Measurements from ENCODE around the gene ATP11A.

The ATP11A gene

DNA sequence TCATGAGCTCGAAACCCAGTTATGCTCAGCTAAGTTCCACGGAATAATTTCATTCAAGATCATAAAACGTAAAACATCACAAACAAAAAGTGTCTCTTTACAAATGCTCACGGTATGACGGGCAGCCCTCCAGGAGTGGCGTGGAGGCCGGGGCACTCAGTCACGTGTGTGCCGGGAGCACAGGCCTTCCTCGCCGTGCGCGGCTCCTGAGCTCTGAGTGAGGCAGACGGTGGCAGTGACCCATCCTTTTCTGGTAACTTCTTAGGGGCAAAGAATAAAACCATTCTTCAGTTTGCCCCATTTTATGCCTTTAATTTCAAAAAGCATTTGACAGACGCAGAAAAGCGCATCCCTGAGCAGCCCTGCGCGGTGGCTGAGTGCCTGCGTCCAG, 72.8 kb downstream of the ATP11A start:
- DNase-seq, result no peak

DNA sequence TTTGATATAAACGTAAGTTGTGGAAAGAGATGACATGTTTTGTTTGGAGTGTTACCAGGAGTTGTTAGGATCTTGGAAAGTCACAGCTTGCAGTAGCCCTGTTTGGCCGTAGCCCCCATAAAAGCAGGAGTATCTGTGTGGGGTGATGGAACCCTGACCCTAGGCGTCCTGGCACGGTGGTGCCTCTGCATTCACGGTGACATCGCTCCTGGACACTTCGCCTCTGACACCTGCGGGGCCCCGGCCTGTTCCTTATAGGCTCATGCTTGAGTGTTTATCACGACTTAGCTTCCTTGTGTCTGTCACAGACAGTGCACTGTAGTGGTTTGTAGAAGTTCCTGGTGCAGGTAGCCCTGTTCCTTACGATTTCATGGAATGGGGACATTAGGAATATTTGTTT, 74.2 kb downstream of the ATP11A start:
- no peak for DNase-seq

DNA sequence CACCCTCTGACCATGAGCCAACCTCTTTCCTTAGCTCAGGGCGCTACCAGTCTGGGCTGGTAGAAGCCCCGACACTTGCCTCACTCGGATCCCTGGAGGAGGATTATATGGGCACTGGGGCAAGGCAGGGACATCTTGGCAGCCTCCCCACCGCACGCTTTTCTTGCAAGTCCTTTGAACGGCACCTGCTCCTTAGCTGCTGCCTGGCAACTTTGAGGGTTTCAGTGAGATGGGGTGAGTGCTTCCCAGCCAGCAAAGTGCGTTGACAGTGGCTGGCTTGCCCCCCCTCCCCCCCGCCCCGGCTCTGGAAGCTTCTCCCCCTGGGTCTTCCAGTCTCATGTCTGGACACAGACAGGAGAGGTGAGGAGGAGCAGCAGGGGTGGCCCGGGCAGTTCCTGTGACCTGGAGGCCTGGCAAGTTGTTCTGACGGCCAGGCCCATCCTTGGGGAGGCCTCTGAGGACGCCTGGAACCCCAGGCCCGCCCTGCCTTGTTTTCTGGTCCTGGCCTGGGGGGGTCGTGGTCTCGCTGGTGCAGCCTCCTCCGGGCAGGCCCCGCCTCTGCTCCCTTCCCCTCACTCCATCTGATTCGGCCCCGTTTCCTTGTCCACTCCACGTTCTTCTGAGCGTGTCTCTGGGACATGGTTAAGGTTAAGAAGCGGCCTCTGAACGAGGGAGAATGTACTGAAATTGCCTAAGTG, 75.2 kb downstream of the ATP11A start:
- no peak for DNase-seq

DNA sequence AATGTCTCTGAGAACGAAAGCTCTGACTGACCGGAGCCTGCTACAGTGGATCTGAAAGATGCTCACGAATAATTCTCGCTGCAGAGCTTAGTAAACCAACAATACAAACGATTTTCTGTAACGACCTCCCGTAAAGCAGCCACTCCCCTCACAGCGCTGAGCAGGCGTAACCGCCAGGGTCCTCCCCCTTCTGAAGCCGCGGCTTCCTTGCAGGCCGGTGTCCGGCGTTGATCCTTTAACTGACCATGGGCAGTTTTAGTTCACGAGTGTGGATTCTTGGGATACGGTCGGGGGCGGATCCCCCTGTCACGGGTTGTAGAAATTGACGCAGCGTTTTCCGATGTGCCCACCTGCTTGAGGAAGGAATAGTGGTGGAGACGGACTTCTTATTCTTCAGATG, 75.9 kb downstream of the ATP11A start:
- DNase-seq, result no peak

DNA sequence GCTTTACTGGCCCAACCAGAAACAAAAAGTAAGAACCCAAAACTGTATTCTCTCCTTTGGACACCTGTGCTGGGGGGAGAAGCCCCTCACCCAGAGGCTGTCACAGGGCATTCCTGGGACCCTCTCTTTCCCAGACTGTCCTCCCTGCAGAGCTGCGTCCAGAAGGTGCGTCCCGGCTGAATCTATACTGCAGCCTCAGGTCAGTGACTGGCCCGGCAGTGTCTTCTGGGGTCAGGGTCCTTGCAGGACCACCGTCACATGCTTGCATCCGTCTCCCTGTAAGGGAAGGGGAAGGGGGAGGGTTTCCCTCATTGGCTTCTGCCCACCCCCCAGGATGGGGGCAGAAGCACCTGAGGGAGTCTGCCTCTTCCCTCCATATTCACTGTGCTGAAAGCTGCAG, 76.5 kb downstream of the ATP11A start:
- no peak for DNase-seq

DNA sequence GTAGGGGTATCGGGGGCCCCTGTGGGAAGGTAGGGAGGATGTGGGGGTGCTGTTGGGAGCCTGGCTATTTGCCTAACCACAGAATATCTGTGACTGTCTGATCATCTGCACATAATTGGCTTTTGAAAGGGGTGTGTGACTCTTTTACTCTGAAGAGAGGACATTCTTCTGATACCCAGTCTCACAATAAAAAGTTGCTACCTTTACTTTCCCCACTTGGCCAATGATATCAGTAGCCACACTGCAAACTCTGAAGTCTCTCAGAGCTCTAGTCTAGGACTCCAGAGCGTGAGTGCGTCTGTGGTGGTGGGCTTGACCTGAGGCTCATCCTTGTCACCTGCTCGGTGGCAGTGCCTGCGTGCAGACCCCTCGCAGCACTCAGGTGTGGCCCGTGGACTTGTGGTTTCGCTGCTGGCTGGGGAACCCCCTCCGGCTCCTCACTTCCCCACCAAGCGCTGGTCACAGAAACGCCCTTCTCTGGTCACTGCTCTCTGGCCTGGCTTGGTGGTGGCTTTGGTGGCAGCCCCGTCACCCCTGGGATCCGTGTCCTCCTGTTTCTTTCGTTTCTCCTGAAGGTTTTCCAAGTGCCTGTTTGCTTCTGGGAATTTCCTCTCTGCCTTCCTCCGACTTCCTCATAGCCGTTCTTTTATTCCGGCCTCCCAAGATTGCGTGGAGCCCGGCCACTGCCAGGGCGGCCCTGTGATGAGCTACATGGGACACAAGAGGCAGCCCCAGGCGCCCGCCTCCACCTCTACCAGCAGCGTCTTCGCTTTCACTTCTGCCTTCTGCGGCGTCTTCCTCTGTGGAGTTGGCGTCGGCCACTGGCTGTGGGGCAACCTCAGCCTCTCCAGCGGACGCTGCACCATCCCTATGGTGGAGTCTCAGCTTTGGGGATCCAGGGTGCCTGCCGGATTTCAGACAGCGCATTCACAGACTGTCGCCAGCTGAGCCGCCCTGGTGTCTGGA, 78.0 kb downstream of the ATP11A start:
- DNase-seq, result no peak

DNA sequence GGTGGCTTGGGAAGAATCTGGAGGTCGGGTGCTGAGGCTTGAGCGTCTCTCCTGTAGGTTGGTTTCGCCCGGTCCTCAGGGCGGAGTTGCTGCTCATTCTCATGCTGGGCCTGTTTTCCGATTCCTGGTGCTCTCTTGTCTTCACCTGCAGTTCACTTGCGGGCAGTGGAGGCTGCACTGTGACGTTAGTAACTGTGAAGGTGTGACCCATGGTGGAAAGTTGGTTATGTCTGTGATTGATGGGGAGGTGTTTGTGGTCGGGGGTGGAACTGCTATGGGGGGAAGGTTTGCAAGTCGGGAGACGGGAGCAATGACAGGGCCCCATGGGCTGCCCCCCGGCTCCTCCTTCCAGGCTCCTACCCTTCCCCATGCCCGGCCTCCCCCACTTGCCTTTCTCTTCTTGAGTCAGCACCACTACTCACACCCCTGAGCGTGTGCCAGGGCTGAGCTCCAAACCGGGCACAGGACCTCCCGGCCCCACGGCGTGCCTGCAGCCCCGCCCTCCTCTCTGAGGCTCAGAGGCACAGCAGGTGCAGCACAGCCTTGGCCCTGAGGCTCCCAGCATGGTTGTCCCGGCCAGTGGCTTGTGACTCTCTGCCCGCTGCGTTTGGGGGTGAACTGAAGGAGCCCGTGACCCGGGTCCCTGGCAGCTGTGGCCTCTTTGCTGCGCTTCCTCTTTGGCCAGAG, 79.1 kb downstream of the ATP11A start:
- DNase-seq, result no peak

DNA sequence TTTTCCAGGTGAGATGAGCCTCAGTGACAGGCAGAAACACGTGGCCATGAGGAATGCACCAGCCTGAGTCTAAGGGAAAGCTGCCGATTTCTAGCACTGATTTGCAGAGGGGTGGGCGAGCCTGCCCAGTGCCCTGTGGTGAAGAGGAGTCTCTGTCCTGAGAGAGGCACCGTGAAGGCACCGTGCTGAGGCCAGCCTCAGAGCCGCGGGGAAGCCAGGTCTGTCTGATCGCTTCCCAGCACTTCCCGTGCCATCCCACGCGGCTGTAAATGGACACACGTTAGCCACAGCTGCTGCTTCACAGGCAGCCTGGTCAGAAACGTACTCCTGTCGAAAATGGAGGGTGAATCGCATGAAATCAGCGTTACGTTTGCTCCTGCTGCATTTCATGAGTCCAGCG, 79.8 kb downstream of the ATP11A start:
- DNase-seq, result no peak

DNA sequence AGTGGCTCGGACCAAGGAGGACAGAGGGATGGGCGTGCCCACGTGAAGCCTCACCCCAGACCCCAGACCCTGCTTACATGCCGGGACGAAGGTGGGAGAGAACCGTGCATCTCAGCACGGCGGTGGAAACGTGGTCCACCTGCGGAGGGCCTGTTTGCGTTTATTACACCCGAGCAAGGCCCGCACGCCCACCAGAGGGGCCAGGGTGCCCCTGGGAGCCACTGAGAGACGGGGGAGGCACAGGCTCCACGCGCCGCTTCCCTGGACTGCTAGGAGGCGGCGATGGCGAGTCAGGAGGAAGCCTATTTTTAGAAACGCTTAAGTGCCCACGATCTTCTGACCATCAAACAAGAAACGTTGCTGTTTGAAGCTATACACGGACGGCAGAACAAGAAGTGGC, 80.7 kb downstream of the ATP11A start:
- DNase-seq, result no peak

DNA sequence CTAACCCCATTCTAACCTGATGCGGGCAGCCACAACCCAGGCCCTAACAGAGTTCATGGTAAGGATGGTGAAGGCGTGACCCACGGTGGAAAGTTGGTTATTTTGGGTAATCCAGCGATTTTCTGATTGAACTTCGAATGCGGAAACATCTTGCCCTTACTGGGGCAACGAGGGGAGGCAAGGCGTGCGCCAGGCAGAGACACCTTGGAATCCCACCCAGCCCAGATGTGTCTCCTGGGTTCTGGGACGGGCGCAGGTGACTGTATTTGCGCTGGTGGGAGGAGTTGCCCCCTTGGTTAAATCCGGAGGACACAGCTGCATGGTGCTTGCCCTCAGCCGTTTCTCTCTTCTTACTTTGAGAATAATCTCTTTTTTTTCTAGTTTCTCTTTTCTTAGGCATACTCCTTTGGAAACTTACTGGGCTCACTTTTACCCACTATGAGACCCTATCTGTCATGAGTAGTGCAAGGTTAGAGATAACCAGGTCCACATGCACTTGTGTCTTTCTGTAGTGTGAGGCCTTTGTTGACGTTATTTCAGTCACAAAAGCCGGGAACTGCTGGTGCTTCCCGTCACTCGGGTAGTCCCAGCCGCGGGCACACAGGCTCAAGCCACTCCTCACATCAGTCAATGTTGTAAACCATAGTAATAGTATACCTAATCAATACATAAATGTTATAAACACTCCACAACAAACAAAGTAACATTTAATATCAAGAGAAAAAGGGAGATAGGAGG, 81.5 kb downstream of the ATP11A start:
- no peak for DNase-seq

DNA sequence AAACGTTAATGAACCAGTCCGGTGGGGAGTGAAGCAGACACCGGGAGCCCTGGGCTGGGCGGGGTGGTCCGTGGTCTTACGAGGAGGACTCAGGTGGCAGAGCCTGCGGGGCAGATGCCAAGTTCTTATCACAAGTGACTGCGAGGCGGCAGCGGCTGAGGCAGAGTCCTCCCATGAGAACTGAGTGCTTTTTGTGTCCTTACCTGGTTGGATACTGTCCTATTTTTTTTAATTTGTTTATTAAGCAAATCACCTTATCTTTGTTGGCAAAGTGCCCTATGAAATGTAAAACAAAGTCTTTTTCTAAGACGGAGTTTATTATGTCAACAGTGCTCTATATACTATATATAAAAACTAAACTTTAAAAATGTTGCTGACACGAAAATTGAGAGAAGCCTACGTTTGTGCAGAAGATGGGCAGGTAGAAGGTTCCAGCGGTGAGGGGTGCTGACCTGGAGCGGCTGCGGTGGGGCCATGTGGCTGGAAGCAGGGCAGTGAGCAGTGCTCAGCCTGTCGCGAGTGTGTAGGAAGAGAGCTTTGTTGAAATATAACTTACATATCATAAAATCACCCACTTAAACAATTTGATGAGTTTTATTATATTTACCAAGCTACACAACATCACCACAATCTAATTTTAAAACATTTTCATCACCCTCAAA, 82.2 kb downstream of the ATP11A start:
- DNase-seq, result no peak

DNA sequence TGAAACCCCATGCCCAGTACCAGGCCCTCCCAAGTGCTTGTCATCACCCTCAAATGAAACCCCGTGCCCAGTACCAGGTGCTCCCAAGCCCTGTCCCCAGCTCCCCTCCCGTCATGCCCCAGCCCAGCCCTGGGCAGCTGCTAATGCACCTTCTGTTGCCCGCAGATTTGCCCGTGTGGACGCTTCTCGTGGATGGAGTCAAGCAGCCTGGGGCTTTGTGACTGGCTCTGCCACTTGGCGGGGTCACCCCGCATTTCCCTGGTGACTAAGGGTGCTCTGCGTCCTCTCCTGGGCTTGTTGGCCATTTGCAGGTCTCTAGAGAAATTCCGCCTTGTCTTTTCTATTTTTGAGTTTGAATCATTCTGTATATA, 82.7 kb downstream of the ATP11A start:
- DNase-seq, result no peak

DNA sequence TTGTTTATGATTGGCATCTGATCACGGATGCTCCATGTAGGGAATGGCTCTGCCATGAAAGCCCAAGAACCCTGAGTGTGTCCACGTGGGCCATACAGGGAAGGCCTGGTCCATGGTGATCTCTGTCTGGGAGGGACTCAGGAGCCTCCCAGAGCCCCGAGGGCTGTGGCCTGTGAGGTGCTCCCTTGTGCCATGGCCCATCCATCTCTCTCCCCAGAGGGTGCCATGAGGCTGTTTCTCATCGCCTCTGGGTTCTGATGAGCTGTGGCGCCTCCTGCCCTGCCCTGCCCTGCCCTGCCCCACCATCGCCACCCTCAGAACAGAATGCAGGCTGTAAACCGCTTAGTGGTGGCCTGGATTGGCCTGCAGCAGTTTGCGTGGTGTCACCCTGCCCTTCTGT, 83.1 kb downstream of the ATP11A start:
- DNase-seq, result no peak

DNA sequence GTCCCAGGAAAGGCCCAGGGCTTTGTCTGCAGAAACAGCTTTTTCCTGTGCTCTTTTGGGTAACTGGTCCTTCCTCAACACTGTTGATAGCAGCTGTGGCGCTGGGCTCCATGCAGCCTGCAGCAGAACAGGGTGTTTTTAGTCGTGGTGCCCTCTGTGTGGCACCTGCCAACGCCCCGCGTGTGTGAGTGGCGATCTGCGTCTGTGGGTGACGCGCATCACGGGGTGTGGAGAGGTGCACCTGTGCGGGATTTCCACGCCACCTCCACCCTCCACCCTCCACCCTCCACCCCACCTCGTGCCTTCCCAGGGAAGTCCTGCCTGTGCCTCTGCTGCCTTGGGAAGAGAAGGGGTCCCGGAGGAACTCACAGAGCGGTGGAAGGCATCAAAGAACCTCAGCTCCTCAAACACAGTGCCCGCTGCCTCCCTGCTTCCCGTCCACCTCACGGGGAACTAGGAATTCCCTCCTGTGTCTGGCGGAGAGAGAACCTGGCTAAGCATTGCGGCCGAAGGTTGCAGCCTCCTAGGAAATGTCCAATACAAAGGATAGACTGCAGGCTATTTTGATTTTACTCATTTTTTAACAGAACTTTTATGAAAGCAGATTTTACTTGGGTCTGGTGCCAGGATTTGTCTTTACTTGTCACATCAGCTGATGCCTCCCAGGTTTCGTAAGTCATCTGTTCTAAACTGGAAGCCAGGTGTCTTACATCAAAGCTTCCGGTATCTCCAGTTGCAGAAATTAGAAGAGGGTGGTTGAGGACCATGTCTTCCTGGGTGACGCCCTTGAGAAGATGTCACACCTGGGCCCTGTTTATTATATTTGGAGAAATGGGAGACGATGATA, 84.0 kb downstream of the ATP11A start:
- DNase-seq, result no peak

DNA sequence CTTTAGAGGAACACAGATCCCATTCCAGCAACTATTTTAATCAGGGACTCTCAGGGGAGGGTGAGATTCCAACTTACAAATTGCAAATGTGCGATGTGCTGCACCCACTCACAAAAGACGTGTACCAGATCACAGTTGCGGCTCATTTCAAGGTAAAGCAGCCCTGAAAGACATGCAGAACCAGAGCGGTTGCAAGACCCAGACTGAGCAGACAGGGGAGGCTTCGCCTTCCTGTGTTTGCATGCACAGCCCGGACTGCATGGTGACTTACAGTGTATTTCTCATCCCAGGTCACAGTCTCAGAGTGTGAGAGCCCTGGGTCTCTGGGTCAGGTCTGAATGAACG, 84.6 kb downstream of the ATP11A start:
- DNase-seq, result no peak

DNA sequence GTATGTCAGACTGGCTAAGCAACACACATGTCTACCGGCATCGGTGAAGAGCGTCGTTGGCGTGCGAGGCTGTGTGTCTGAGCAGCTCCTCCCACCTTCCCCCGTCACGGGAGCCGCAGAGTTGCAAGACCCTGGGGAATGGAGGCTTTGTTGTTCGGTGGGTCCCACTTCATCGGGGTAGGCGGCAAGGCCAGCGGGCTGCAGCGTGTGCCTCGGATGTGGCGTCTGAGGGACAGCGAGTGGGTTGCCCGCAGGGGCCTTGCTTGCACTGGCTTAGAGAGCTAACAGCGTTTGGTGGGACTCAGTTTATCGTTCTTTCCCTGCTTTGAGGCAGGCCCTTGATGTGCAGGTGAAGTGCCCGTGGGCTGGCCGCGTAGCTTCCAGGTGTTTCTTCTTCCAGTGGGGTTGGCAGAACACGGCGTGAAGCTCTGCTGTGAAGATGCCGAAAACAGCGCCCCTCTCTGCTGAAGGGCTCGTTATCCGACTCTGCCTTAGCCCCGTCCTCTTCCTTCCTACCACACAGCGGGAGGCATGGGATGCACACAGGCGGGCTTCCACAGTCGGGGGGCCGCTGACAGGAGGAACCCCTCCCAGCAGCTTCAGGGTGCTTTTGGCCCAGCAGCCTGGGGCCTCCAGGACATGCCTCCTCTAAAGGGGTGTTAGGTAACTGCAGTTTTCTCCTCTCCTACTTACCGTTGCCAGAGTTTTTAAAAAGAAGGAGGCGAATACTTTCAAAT, 85.2 kb downstream of the ATP11A start:
- no peak for DNase-seq

DNA sequence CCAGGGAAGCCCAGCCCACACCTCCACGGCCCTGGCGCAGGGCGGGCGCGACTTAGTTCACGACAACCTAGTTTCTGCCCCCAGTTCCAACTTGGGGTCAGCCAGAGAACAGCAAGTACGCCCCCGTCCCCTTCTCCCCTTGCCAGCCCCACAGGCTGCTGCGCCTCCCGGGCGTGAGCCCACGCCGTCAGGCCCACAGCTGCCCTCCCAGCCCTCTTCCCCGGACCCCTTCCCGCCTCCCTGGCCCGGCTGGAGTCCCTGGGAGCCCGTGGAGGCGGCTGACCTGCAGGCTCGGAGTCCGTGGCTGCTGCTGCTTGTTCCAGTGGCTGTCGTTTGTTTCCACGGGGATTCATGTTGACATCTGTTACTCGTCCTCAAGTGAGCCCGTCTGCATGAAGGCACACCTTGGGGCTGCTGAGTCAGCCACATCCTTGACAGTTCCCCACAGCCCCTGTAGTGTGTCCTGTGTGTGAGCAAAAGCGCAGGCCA, 86.0 kb downstream of the ATP11A start:
- DNase-seq, result no peak

DNA sequence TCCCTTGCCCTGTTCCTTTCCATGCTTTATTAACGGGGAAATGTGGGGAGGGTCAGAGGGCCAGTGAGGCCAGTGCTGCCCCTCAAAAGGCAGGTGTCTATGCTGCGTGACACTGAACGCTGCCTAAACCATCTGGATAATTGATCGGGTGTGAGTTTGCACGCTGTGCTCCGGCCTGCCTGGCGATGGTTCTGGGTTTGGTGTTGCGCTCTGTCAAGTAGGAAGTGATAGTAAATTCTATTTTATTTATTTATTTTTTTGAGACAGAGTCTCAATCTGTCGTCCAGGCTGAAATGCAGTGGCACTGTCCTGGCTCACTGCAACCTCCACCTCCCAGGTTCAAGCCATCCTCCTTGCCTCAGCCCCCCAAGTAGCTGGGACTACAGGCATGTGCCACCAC, 86.5 kb downstream of the ATP11A start:
- DNase-seq, result no peak

DNA sequence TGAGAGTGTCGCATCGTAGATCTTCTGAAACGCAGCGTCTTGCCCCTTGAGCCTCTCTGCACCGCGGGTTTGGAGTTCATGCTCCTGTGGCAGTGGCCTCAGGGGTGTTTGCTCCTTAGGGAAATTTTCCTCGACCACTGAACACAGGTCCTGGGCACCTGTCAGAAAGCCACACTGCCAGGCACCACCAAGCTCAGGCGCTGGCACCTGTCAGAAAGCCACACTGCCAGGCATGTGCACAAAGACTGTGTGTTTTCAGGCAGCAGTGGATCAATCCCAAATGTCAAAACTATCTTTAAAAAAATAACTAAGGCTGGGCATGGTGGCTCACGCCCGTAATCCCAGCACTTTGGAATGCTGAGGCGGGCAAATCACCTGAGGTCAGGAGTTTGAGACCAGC, 87.1 kb downstream of the ATP11A start:
- no peak for DNase-seq

DNA sequence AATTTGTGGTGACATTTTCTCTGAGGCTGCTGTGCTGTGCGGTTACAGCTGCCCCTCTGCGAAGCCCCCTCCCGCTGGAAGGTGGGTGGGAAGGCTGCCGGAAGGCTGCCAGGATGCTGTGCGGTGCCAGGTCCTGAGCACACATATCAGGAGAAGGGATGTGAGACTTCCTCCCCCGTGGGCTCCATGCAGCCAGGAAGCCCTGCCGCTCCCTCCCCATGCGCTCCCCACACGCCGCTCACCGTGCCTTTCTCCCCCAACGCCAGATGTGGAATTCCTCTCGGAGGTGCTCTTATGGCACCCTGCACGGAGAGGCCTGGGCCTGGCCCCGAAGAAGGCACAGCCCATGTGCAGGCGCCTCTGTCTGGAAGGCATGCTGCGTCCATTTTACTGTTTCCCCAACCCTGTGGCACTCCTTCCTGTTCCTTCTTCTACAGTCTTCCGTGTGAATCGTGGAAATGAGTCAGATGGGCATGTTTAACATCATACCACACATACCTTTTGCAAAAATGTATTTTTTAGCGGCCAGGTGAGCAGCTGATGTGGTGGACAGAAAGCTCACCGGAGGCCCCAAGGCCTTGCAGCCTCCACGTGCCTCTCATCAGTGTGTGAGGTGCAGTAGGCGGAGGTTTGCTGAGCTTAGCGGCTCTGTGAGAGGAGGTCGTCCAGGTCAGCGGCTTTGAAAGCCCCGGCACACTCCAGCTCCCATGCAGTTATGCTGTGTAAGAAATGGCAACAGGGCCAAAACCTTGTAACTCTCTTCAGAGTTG, 88.0 kb downstream of the ATP11A start:
- no peak for DNase-seq

Data from GF-D8 (cell line).